ENCODE data around the gene ZBP1.
"Not testable (repeated sequence)": the region's sequence is repeated elsewhere in the genome, so short reads cannot be mapped to it uniquely, and the experiment has no call there.

ZBP1 gene

DNA sequence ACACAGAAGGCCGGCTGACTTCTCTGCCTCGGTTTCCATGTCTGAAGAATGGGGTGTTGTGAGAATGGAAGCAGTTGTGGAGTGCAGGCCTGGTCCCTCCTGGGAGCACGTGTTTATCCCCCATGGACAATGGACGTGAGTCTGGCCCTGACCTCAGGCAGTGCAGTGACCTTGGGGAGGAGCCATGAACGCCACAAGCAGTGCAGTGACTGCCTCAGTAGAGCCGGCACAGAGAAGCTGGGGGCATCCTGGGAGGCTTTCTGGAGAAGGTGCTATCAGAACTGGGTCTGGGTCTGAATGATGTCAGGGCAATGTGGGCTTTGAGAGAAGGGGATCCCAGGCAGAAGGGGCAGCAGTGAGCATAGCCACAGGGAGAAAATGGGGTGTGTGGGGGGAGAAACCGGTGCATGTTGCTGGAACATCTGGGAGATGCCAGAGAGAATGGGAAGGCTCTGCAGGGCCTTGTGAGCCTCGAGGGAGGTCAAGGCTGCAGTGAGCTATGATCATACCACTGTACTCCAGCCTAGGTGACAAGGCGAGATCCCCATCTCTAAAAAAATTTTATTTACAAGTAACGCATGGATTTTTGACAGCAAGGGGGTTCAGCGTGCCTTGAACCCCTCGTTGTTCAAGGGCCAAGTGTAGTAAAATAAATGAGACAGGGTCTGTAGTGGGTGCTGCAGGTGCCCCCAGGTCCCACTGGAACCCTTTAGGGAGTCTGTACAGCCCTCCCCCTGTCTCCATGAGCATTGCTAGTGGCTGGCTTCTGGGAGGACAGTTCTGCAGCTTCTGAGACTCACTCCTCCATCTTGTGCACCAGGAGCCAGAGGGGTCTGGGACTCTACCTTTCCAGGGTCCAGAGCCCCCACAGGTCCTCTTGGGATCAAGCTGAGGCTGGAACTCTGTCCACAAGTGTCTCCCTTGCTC, 27.0 kb upstream of the ZBP1 start:
- DNase-seq (ENCODE audit: low read depth in 2 of 2), result no peak

DNA sequence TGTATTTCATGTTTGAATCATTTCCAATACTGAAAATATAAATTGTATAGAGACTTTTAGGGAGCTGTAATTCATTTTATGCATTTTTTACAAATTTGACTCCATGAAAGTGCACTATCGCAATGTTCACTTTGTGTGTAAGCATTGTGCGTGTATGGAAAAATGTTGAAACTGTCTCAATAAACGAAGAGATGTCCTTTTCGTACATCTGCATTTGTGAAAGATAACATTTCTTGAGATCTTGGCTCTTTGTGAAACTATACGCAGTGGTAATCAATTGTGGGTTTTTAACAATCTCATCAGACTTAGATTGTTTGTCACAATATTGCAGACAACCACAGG, 18.6 kb upstream of the ZBP1 start:
- DNase-seq (ENCODE audit: low read depth in 2 of 2), result no peak

DNA sequence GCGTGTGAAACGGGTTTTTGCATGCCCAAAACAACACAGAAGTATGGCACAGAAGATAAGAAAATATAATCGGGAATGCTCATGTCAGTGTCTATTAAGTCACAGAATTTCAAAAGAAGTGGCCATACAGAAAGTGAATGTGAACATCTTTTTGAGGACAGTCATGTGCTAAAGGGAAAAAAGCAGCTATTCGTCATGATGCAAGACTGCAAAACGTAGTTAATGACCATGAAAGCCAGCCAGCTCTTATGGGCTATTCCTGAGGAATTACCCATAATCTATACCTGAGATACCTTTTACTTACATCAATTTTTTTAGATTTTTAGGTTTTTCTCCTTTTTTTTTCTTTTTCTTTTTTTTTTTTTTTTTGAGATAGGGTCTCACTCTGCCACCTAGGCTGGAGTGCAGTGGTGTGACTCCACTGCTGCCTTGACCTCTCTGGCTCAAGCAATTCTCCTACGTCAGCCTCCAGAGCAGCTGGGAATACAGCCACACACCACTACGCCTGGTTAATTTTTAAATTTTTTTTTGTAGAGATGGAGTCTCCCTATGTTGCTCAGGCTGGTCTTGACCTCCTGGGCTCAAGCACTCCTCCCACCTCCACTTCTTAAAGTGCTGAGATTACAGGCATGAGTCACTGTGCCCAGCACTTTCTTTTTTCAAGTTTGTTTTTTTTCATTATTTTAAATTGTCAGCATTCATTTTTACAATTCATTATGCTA, 18.1 kb upstream of the ZBP1 start:
- no peak for DNase-seq (ENCODE audit: low read depth in 2 of 2)

DNA sequence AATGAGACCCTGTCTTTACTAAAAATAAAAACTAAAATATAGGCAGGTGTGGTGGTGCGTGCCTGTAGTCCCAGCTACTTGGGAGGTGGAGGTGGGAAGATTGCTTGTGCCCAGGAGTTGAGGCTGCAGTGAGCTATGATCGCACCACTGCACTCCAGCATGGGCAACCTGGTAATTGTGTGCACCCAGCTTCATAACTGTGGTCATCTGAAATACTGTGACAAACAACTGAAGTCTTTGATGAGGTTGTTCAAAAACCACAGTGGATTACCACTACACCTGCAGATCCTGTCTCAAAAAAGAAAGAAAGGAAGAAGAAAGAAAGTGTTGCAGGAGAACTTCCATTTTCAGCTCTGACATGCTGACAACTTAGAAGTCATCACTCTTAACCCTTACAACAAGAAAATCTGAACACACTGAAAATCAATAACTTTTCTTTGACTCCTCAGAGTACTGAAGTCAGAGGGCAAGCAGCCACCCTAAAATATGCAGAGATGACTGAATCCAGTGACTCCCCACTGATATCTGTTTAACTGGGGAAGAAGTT, 13.8 kb upstream of the ZBP1 start:
- no peak for DNase-seq (ENCODE audit: low read depth in 2 of 2)

DNA sequence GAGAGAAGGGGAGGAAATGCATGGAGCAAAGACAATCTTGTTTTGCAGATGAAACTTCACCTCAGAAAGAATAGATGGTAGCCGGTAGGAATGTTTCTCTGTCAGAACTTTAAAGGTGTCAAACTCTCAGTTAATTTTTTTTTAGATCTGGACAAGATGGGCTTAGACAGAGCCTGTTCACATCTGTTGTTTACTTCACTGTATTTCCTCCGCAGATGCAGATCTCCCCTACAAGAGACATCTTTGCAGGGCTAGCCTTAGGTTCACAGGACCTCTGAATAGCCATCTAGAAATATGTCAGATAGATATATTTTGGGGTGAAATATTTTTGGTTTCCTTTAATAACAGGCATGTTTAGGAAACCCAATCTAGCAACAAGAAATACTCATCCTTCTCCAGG, 12.1 kb upstream of the ZBP1 start:
- DNase-seq (ENCODE audit: low read depth in 2 of 2), result no peak

DNA sequence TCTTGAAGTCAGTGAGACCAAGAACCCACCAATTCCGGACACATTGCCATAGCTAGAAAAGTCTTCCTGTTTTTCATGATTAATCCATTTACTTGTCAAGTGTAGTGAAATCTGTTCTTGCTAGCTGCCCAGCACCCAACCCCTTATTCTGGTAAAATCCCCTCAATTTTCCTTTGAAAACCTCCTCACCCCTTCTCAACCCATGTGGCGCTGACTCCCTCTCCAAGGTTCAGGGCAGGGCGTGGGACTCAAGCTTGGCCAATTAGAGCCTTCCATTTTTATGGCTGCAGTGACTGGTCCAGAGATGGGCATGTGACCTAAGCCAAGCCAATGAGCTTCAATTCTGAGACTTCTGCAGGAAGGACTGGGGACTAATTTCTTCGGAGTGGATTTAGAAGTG, 9.8 kb upstream of the ZBP1 start:
- peak; percentile 45 for DNase-seq (ENCODE audit: low read depth in 2 of 2)

DNA sequence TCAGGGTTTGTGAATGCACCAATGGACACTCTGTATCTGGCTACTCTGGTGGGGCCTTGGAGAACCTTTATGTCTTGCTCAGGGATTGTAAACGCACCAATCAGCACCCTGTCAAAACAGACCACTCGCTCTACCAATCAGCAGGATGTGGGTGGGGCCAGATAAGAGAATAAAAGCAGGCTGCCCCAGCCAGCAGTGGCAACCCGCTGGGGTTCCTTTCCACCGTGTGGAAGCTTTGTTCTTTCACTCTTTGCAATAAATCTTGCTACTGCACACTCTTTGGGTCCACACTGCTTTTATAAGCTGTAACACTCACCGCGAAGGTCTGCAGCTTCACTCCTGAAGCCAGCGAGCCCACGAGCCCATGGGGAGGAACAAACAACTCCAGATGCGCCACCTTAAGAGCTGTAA, 9.3 kb upstream of the ZBP1 start:
- DNase-seq (ENCODE audit: low read depth in 2 of 2), result peak in 1 of 2 donors; percentile 33

DNA sequence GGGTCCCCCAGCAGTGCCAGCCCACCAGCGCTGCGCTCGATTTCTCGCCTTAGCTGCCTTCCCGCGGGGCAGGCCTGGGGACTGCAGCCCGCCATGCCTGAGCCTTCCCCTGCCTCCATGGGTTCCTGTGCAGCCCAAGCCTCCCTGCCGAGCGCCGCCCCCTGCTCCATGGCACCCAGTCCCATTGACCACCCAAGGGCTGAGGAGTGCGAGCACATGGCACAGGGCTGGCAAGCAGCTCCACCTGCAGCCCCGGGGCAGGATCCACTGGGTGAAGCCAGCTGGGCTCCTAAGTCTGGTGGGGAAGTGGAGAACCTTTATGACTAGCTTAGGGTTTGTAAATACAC, 8.7 kb upstream of the ZBP1 start:
- DNase-seq (ENCODE audit: low read depth in 2 of 2), result not testable (repeated sequence)

DNA sequence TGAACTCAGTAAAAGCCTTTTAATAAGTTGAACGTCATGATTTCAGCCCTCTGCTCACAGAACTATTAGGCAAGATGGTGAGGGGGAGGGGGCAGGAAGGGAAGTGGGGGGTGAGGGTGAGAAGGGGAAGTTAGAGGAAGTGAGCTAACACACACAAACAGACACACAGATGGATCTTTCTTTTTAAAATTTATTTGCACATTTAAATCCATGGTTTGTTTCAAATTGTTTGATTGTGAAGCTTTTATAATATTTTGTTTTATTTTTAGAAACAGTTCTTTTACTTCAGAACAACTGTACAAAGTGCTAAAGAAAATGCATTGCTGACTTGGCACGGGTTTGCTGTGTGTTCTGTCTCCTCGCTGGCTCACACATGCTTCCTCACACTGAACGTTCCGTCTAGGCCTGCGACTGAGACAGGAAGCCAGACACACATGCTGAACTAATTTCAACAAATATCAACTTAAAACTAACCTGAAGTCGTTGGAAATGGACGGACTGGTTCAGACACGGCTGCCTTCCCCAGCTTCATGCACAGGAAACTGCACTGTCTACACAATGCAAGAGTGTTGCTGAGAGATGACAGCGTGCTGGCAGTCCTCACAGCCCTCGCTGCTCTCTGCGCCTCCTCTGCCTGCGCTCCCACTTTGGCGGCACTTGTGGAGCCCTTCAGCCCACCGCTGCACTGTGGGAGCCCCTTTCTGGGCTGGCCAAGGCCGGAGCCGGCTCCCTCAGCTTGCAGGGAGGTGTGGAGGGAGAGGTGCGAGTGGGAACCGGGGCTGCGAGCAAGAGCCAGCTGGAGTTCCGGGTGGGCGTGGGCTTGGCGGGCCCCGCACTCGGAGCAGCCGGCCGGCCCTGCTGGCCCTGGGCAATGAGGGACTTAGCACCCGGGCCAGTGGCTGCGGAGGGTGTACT, 8.1 kb upstream of the ZBP1 start:
- DNase-seq (ENCODE audit: low read depth in 2 of 2), result no peak

DNA sequence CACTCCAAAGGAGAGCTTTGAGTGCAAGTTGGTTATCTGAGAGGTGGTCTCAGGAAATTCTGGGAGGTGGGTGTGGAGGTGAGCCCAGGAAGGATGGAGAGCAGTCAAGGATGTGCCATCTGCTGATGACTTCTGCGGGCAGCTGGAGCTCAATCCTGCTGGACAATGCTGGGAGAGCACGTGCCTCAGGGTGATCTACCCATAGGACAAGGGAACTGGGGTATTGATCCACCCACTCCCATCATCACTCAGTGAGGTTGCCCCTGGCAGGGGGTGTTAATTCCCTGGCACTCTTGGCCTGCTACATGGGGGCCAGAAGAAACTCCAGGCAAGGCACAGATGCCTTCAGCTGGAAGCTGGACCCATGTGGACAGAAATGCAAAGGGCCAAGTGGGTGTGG, 7.1 kb upstream of the ZBP1 start:
- DNase-seq (ENCODE audit: low read depth in 2 of 2), result no peak

DNA sequence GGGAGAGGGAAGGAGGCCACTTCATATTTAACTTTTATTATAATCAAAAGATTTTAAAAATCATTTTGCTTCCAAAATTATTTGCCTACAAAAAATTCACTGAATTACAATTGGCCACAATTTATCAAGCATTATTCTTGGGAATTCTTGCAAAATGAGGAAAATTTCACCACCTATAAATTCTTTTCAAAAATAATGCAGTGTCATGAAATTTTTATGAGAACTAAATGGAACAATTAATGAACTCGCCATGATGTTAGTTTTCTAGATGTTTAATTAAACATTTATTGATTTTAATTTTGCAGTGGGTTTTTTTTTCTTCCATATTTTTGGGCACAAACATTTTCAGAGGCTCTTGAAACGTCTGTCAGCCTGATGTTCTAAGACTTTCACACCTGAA, 5.8 kb upstream of the ZBP1 start:
- no peak for DNase-seq (ENCODE audit: low read depth in 2 of 2)

DNA sequence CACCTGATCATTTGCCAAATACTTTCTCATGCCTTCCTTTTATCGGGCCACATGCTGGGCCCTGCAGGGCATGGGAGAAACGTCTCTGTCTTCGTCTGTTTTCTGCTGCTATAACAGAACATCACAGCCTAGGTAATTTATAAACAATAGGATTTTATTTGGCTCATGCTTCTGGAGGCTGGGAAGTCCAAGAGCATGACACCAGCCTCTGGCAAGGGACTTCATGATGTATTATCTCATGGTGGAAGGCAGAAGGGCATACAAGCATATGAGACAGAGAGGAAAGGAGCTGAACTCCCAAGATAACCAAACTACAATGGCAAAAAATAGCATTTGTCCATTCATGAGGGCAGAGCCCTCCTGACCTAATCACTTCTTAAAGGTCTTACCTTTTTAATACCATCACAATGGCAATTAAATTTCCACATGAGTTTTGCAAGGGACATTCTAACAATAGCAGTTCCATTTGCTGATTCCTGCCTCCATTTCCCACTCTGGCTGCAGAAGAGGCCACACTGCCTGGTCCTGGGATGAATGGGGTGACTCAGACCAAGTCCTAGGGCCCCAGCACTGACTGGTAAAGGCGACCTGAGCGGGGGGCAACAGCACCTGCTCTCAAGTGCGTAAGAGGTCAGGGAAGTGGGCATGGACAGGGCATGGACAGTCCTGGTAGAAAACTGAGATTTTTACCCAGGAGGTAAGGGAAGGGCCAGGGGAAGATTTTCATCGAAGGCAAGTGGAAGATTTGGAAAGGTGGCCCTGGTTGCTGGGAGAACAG, 5.1 kb upstream of the ZBP1 start:
- DNase-seq (ENCODE audit: low read depth in 2 of 2), result no peak

DNA sequence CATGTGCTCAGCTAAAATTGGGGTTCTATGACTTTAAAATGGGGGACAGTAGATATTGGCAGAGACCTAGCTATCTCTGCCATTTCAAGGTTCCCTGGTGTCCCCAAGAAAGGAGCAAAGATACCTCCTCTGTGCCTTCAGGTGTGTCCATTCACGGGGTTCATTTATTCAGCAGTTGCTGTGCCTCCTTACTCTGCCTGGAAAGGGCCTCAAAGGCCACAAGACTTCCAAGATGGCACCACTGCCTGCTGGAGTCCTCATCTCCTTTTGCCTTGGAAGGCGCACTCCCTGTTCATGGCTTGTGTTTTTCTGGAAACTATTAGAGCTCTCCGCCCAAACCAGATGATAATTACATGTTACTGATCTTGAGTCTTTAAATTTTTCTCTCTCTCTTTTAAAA, 3.9 kb upstream of the ZBP1 start:
- no peak for DNase-seq (ENCODE audit: low read depth in 2 of 2)

DNA sequence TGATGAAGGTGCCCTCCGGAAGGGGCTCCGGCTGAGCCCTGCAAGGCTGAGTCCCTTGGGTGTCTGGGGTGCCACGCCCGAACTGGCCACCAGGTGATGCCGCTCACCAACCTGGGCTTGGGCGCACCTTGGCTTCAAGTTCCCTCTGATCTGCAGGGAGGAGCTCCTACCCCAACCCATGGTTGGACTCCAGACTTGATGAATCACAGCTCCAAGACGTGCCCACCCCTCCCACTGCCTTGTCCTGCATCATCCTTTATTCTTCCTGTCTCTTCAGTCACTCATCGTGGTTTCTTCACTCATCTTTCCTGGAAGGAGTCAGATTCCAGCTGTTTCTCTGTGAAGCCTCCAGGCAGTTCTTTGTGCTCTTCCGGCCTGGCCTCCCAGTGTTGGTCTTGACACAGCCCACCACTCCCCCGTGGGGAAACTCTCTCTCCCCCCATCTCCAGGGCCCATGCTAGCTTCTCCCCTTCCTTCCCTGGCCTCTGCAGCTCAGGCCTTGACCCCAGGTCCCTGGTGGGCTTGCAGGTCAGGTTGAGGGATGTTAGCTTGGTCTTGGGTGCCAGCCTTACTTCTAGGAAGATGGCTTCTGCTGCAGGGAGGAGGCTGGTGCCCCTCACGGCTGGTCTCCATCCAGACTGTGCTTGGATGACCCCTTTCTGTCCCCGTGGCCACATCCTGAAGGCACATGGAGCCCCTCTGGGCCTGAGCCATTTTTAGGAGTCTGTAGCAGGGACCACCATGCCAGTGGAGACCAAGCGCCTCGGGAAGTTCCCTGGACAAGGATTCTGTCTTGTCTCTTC, 2.6 kb upstream of the ZBP1 start:
- peak; percentile 49 to 65 for DNase-seq (ENCODE audit: low read depth in 2 of 2)

DNA sequence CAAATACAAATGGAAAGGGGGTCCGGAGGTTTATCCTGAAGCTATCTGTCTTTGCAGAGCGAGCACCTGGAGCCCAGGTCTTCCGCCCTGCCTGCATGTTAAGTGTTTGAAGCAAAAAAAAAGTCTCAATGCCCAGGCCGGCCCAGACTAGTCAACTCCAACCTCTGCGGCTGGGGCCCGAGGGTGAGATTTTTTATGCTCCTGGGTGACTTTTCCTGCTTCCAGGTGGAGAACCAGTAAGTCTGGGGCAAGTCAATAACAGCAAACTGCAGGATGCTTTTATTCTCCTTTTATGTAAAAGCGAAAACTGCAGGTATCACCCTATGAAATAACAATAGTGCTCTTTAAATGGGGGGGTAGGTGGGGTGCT, 2.0 kb upstream of the ZBP1 start:
- DNase-seq (ENCODE audit: low read depth in 2 of 2), result no peak

DNA sequence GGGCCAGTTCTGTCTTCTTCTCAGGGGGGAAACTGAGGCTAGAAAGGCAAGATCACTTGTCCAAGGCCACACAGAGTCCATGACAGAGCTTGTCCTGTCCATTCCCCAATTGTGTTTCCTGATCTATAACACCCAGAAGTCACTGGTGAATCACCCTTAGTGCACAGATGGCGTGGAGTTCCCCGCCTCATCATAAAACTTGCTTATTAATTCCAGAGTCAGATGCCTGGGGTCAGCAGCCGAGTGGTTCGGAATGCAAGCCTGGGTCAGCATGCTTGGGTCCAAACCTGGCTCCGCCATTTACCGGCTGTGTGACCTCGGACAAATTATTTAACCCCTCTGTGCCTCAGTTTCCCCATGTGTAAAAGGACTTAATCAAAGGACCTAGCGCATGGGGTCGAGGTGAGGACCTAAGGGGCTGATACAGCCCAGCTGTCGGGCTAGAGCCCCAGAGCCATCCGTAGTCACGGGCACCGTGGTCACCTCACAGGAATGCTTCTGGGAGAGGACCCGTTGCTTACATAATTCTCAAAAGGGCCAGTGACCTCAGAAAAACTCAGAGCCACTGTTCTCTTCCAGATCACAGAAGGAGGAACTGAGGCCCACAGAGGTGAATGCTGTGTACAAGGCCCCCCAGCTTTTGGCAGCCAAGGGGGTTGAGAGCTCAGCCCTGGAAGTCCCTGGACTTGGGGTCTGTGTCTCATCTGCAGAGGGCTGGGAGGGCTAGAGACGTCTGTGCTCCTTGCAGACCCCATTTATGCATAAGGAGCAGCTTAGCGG, 1.4 kb upstream of the ZBP1 start:
- no peak for DNase-seq (ENCODE audit: low read depth in 2 of 2)

DNA sequence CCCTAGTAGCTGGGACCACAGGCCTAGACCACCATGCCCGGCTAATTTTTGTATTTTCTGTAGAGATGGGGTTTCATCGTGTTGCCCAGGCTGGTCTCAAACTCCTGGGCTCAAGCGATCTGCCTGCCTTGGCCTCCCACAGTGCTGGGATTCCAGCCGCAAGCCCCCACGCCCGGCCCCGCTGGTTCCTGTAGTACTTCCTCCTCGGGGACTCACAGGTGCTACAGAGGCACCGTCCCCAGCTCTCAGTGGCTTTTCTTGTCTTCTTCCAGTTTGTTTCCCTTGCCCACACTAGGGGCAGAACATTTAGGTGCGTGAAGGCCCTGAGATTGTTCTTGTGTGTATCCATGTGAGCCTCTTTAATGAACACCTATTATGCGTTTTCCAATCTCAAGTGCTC, 773 bp upstream of the ZBP1 start:
- DNase-seq (ENCODE audit: low read depth in 2 of 2), result no peak

DNA sequence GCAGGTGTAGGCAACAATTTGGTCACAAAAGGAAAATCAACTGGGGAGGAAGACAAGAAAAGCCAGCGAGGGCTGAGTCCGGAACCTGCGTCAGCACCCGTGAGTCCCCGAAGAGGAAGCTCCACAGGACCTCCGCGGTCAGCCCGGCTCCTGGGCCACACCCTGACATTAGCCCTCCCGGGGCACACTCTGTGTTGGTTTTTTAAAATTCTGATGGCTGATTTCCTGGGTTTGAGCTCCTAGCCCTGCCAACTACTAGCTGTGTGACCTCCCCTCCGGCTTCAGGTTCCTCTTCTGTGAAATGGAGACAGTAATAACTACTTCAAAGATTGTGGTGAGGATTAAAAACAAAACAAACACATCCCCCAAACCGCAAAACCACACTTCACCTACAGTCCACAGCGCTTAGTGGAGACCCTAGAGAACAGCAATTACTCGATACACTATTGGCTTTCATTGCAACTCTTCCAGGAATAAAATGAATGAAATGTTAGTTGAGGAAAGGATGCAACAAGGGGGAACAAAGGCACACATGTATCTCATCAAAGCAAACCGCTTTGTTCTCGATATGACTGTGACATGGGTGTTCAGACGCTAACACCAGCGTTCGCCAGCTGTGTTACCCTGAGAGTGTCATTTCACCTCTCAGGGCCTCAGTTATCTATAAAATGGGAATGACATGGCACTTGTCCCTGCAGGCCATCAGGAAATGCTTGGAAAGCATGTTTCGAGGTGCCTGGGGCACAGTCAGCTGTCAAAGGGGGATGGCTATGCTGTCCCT, 985 bp downstream of the ZBP1 start:
- DNase-seq (ENCODE audit: low read depth in 2 of 2), result peak; percentile 40 to 59

DNA sequence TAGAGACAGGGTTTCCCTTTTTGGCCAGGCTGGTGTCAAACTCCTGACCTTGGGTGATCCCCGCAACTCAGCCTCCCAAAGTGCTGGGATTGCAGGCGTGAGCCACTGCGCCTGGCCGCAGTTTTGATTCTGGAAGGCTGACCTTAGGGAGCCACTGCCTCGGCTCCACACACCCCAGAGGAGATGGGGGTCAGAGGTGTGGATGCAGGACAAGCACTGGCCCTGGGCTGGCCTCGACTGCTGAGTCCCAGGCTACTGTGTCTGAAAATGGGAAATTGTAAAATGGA, 1.5 kb downstream of the ZBP1 start:
- no peak for DNase-seq (ENCODE audit: low read depth in 2 of 2)

Measured in stimulated activated CD4-positive, alpha-beta T cell treated with anti-CD3 and anti-CD28 coated beads, Interleukin-15, amount 100 ng/mL, for 48 hours (primary cell).